HG02798 (cell line): ENCODE results near the gene MVK.

Experiments
- ATAC-seq: cut with Tn5 transposase; IDR thresholded peaks from one replicate; pipeline ENCODE4 v1.9.1; 2021; ENCODE audit warnings: mild to moderate bottlenecking; ENCODE audit not compliant: unreplicated experiment, poor library complexity

The MVK gene

DNA sequence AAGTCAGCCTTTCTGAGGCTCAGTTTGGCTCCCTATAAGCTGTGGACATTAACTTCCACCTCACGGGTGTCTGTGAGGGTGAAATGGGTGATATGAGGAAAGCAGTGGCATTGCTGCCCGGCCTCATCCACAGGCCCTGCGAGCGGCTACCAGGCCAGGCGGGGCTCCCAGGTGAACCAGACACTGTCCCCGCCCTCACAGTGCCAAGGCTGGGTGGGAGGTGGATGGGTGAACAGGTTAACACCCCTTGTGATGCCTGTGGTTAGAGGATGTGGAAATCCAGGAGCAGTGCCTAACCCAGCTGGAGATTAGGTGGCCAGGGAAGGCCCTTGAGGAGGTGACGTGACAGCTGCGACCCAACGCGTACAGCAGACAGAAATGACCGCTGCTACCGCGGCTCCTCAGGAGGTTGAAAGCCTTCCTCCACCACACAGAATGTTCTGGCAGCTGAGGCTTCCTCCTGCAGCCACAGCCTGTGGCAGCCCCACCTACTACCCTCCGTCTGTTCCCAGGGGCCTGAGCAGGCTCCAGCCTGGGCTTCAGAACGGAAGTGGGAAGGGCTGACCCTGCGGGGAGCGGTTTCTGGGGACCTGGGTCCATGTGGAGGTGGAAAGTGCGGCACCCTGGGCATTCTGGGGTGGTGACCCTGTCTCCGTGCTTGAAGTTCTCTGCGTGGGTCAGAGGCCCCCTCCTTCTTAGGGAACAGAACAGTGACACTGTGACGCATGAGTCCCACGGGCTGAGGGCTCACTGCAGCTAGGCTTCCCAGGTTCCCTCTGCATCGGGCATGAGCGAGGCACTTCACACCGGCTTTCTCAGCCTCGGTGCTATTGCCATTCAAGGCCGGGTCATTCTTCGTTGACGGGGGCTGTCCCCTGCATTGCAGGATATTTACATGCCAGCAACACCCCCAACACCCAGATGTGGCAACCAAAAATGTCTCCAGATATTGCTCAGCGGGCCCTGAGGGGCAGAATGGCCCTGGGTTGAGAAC lies 10.0 kb upstream of the MVK start:
- ATAC-seq: no peak

DNA sequence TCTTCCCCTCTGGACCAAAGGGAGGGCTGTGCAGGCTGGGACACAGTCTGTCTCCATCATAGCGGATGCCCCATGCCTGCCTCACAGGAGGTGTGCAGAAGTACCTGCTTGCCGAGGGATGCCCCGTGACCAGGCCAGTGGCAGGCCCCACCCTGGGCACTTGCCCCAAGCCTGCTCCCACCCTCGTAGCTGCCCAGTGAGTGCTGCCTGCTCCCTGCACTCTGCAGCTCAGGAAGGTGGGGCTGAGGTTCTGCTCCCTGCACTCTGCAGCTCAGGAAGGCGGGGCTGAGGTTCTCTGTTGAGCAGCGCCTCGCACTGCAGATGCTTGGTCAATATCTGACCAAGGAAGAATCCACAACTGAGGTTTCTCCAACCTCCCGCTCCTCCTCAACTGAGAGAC lies 7.2 kb upstream of the MVK start:
- no peak for ATAC-seq

DNA sequence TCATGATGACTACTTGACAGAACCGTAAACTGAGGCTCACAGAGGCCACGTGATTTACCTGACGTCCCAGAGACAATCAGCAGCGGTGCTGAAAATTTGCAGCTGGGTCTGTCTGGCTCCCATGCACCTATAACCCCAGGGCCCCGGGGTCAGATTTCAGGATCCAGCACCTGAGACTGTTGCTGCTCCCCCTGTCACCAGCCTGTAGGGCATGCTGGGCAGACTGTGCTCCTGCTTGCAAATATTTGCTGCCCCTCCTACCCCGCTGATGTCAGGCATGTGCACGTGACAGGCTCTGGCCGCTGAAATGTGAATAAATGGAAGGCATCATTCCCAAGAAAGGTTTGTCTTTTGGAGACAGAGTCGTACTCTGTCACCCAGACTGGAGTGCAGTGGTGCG lies 6.3 kb upstream of the MVK start:
- ATAC-seq: no peak

DNA sequence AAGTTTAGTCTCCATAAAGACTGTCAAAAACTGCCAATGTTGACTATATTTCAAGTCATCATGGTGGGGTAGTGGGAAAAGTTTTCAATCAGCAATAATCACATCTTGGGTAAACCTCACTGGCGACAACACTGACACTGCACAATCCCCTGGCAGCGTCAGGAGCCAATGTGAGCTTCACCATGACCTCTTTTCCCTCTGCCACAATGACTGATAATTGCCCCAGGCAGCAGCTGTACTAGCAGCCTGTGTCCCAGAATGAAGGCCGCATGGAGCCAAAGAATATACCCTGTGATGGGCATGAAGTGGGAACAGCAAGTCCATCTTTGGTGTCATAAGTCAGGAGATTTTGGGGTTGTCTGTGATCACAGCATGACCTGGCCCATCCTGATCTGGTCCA lies 5.6 kb upstream of the MVK start:
- ATAC-seq: no peak

DNA sequence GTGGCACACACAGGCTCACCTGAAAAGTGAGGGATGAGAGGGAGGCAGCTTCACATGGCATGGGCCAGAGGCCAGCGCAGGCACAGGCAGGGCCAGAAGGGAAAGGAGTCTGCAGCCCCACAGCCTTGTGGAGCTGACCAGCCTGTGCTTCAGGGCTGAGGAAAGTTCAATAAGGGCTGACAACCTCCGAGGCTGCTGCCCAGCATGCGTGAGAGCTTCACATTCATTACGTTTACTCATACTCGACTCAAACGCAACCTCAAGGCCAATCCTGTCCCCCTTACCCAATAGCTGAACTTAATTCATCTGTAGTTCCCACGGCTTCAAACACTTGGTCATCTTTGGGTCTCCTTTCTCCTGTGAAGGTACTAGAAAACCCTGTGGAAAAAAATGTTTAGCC lies 5.1 kb upstream of the MVK start:
- no peak for ATAC-seq

DNA sequence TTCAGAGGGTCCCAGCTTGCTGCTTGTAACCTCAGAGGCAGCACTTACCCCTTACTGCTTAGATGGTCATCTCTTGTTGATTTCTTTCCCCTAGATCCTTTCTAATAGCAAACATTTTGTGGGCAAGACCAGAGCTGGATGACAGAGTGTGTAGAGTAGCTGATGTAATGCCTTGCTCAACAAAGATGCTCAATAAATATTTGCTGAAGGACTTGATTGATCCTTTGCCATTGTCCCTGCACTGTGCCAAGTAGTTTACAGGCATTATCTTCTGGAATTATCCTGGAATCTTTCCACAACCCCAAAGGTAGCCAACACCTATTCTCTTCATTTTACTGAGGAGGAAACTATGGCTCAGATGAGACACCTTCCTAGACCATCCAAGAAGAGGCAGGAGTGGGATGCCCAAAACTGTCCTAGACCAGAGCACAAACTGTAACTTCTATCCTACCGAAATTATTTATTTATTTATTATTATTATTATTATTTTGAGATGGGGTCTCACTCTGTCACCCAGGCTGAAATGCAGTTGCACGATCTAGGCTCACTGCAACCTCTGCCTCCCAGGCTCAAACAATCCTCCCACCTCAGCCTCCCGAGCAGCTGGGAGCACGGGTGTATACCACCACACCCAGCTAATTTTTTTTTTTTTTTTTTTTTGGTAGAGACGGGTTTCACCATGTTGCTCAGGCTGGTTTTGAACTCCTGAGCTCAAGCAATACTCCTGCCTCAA lies 1.7 kb upstream of the MVK start:
- ATAC-seq: no peak

DNA sequence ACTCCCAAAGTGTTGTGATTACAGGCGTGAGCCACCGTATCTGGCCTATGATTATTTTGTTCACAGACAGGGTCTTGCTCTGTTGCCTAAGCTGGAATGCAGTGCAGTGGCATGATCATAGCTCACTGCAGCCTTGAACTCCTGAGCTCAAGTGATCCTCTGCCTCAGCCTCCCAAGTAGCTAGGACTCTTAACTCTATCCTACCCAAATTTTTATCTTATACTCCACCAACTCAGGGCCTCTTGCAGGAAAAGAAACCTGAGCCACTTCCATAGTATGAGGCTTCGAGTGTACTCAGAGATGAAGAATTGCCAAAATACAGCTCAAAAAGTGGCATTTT lies 1.1 kb upstream of the MVK start:
- ATAC-seq: no peak

DNA sequence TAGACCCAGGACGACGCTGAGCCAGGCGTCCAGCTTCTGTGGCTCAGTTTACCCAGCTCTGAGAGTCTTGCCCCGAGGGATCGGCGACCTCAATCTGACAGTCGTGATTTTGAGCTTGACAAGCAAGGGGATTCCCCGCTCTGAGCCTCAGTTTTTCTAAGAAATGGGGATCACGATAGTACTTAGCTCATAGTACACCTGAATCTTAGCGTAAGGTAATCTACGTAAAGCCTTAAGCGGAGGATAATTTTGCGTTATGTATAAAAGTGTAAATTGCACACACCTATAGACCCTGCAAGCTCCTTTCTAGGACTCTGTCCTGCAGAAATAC lies 285 bp downstream of the MVK start:
- no peak for ATAC-seq

DNA sequence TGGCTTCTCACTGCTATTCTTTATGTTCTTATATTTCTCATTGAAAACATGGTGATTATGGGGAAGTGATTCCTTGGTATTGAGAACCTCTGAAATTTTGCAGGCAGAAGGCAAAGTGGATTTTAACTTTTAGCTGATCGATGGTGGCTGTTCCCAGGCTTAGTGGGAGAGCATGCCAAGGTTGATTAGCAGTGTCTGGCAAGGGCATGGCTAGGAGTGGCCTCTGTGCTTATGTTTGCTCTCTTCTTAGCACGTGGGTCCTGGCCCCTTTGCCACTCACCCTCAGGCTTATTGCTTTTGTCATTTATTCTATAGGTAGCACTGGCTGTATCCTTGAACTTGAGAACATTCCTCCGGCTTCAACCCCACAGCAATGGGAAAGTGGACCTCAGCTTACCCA lies 2.1 kb downstream of the MVK start:
- no peak for ATAC-seq

DNA sequence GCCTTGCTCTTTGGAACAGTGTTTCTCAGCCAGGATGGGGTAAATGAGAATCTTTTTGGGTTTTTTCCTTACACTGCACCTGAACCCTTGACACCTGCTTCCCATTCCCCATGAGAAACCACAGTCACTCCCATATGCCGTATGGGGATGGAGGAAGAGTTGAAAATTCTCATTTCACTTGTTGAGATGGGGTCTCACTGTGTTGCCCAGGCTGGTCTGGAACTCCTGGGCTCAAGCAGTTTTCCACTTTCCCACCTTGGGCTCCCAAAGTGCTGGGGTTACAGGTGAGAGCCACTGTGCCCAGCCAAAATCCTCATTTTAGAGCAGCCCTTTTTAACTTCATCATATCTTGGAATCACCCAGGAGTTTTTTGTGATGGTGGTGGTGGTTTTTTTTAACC lies 3.7 kb downstream of the MVK start:
- no peak for ATAC-seq

DNA sequence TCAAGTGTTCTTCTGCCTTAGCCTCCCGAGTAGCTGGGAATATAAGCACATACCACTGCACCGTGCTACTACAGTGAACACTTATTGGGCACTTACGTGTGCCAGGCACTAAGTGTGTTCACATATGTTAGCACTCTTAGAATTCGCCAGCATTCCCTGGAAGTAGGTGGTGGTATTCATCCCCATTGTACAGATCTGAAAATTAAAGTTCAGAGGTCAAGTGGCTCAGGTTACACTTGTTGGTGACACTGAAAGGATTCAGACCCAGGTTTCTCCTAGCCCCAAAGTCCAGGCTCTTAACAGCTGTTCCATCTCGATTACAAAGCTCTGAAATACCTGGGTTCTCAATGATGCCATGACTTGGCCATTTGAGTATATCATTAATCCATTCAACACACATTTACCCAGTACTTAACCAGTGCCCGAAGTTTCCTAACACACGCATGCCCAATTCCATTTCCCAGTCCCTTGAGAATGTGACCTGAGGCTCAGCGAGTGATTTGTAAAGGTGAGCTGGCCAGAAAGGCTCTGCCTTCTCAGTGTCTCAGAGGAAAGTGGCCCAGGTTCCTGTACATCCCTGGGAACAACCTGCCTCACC lies 4.8 kb downstream of the MVK start:
- ATAC-seq: no peak

DNA sequence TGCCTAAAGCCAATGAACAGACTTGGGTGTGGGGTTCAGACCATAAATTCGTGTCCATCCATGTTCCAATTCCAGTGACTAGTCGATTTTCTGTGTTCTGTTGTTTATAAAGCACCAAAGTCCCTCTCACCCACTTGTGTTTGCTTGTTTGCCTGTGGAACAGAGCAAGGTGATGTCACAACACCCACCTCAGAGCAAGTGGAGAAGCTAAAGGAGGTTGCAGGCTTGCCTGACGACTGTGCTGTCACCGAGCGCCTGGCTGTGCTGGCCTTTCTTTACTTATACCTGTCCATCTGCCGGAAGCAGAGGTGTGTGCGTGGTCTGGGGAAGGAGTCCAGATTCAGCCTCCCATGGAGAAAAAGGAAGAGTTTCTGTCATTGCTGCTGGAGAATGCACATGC lies 6.0 kb downstream of the MVK start:
- no peak for ATAC-seq

DNA sequence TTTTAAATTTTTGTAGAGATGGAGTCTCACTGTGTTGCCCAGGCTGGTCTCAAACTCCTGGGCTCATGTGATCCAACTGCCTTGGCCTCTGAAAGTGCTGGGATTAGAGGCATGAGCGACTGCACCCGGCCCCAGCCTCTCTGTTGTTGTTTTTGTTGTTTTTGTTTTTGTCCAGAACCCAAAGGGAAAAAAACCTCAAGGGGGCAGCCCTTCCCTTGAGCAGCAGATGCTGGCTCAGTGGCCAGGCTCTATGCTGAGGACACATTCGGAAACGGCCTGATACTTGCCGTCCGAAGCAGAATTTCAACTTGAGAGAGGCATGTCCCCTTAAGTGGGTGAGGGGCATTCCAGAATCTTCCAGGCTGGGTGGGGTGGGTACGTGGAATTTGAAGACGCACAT lies 6.7 kb downstream of the MVK start:
- no peak for ATAC-seq

DNA sequence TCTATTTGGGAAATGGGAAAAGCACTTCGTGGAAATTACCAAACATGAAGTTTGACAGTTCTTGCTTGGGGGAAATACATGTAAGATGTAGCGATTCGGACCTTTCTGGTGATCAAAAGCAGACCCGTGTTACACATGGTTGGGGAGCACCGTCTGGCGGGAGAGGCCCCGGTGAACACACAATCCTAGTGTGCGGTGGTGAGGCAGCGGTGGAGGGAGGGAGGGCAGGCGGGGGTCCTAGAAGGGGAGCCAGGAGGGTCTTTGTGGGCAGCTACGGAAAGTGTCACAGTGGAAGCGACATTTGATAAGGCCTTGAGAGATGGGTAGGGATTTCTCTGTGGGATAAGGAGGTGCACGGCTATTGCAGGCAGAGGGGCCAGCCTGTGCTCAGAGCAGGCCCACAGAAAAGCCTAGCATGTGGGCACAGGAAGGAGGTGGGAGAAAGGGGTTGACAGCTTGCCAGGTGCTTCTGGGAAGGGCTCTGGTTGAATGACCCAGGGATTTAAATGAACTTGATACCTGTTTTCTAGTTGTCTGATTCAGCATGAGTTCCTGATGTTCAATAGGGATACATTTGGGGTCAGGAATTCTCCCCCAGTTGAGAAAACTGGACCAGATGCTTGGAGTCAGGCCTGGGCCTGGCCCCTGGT lies 7.2 kb downstream of the MVK start:
- ATAC-seq: no peak

DNA sequence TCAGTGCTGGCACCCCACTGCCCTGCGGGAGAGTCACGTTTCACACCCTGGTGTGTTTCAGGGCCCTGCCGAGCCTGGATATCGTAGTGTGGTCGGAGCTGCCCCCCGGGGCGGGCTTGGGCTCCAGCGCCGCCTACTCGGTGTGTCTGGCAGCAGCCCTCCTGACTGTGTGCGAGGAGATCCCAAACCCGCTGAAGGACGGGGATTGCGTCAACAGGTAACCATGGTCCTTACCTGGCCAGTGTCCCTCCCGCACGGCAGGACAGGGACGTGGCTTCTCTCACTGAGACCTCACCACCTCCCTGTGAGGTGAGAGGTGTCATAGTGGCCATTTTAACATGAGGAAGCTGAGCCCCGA lies 7.7 kb downstream of the MVK start:
- ATAC-seq: no peak

DNA sequence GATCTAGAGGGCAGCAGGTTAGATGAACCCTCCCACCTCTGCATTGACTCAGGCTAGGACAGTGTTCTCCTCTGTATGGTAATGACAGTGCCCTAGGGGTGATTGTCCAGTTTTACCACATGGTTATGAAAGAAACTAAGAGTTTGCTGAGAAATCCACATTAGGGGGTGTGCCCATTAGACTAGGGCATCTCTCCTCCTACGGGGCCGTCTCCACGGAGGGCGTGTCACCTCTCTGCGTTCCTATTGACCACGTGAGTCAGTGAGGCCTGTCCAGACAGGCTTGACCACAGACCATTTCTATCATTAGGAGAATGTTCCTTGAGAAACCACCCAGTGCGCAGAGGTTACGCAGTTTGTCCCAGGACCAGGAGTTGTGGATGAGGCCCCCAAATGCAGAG lies 8.3 kb downstream of the MVK start:
- ATAC-seq: no peak

DNA sequence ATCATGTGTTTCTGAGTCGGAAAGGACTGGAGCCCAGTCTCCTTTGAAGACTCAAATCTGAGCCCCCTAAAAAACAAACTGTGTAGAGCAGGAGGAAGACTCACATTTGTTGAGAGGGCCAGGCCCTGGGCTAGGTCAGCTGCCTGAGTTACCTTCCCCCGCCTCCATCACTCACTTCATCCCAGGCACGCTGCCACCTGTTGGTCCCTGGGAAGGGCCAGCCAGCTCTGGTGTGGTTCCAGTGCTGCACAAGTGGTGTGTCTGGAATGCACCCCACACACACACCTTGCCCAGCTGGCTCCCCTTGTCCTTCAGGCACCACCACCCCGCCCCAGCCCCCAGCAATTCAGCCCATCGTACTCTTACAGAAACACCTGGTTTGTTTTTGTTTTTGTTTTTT lies 9.0 kb downstream of the MVK start:
- no peak for ATAC-seq

DNA sequence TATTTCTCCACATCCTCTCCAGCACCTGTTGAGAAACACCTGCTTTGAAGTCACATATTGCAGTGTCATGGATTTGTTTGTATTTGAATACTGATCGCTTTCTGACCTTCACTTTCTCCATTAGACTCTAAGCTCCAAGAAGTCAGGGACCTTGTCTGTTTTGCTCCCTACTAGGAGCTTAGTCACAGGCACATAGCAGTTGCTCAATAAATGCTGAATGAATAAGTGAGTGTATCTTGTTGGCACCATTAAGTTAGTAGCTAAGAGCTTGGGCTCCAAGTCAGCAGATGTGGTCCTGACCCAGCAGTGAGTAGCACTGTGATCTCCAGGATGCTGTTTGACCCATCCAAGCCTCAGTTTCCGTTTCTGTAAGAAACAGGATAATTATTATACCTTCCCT lies 10.1 kb downstream of the MVK start:
- no peak for ATAC-seq

DNA sequence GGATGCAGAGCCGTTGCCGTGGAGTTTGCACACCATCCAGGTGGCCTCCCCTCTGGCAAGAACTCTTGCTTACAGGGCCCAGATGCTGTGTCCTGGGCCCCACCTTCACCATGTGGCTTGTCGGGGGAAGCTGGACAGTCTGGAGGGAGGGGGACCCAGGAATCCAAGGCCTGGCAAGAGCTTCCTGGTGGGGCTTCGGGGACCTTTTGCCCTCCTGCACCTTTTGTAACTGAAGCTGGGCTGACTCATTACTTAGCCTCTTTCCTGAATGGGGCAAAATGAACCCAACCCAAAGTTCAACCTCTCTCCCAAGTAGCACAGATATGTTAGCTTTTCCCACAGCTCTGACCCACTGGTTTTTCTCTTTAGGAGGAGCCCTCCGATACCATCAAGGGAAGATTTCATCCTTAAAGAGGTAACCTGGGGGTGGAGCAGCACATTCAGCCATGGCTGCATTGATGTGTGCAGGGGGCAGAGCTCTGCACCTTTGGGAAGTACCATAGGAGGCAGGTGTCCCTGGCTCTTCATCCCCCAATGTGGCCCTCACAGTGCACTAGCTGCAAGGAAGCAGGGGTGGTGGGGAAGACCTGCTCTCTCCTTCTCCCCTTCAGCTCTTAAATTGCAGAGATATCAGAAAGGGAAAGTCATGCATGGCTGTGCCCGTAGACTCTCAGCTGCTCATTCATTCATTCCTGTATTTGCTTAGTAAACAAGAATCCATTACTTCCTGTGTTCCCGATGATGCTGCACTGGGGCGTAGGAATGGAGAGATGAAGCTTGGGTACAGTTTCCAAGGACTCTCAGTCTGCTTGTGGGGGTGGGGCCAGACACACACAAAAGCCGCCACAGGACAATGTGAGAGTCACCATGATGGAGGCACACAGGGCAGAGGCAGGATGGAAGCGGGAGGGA lies 13.0 kb downstream of the MVK start:
- ATAC-seq: no peak

DNA sequence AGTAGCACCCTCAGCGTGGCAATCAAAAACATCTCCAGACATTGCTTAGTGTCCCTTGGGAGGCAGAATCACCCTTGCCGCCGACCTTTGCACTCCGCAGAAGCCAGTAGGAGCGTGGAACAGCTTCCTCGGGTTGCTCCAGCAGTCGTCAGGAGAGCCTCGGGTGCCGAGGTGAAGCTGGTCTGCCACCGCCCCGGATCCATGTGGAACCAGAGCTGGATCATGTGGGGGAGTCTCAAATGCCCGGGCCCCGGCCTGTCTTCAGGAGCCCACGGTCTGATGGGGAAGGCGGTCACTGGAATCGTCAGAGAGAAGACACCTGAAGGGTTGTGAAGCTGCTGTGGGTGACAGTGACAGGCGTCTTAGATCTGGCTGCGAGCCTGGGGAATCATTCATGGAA lies 14.3 kb downstream of the MVK start:
- no peak for ATAC-seq
